ENCODE data around the gene CTSC. TPM values are rescaled to one million over a fixed set of nuclear protein-coding genes. Genes with fewer than 3 reads are reported as not detected.

CTSC gene
- total RNA-seq, 1 donor from 2014 or later, result 4.8 TPM

DNA sequence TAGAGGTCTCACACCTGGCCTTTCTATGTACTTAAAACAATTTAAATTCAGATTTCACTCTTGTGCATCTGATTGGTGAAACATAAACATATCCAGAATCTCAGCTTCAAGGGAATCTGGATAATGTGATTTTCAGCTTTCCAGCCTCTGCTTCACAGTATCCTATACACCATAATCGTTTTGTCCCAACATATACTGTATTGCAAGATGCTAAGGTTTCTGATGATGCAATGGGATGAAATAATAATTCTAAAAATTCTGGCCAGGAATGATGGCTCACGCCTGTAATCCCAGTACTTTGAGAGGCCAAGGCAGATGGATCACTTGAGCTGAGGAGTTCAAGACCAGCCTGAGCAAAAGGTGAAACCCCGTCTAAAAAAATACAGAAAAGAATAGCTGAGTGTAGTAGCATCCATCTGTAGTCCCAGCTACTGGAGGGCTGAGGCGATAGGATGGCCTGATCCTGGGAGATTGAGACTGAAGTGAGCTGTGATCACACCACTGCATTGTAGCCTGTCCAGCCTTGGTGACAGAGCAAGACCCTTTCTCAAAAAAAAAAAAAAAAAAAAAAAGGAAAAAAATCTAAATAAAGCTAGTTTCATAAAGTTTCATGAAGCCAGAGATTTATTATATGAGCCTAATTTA is 41.0 kb upstream of the CTSC start:
- TF ChIP-seq CTCF (IDR thresholded peaks at IDR 0.05), result no peak
- no peak overlapping the region for H3K27ac Mint-ChIP-seq (ENCODE audit: unreplicated experiment)
- no peaks in the 10 kb centered on the region for H3K4me1 Mint-ChIP-seq (ENCODE audit: low read depth)
- peaks cover 1% of the 10 kb centered on the region for H3K36me3 Mint-ChIP-seq (ENCODE audit: low read depth)
- no peak for DNase-seq (ENCODE audit: low spot score)
- no peaks in the 10 kb centered on the region for H3K9me3 Mint-ChIP-seq (ENCODE audit: low read depth)
- peaks cover 12% of the 10 kb centered on the region for H3K27me3 Mint-ChIP-seq (ENCODE audit: low read depth)
- H3K4me3 Mint-ChIP-seq (ENCODE audit: unreplicated experiment), result no peak overlapping the region

DNA sequence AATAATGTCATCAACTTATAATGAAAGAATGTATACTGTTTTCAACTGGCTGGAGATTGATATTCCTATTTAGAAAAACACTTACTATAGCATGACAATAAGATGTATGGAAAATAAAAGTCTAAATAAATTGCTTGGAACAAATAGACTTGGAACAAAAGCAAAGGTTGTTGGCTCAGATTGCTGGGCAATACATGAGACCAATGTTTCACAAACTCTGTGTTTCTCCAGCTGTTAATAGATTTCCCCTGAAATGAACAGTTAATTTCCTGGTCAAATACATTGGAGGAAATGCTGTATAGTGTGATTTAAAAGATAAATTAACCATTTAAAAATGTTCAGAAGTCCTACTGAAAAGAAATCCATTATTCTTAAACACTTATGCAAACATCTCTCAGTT is 40.1 kb upstream of the CTSC start:
- peaks cover 17% of the 10 kb centered on the region for H3K27me3 Mint-ChIP-seq (ENCODE audit: low read depth)

GRCh38 chr11:88377144-88377543 is 39.6 kb upstream of the CTSC start:
- H3K9me3 Mint-ChIP-seq (ENCODE audit: low read depth), result no peaks in the 10 kb centered on the region
- H3K27ac Mint-ChIP-seq (ENCODE audit: unreplicated experiment), result no peak overlapping the region
- no peak overlapping the region for H3K4me3 Mint-ChIP-seq (ENCODE audit: unreplicated experiment)
- TF ChIP-seq CTCF (IDR thresholded peaks at IDR 0.05), result no peak
- DNase-seq (ENCODE audit: low spot score), result no peak
- no peaks in the 10 kb centered on the region for H3K4me1 Mint-ChIP-seq (ENCODE audit: low read depth)
- peaks cover 19% of the 10 kb centered on the region for H3K27me3 Mint-ChIP-seq (ENCODE audit: low read depth)
- H3K36me3 Mint-ChIP-seq (ENCODE audit: low read depth), result peaks cover 1% of the 10 kb centered on the region

More for the DNA sequence above, 40.1 kb upstream of the CTSC start:
- H3K4me3 Mint-ChIP-seq (ENCODE audit: unreplicated experiment), result no peak overlapping the region
- H3K9me3 Mint-ChIP-seq (ENCODE audit: low read depth), result no peaks in the 10 kb centered on the region
- no peaks in the 10 kb centered on the region for H3K4me1 Mint-ChIP-seq (ENCODE audit: low read depth)
- H3K36me3 Mint-ChIP-seq (ENCODE audit: low read depth), result peaks cover 1% of the 10 kb centered on the region
- H3K27ac Mint-ChIP-seq (ENCODE audit: unreplicated experiment), result no peak overlapping the region
- no peak for TF ChIP-seq CTCF (IDR thresholded peaks at IDR 0.05)
- no peak for DNase-seq (ENCODE audit: low spot score)

DNA sequence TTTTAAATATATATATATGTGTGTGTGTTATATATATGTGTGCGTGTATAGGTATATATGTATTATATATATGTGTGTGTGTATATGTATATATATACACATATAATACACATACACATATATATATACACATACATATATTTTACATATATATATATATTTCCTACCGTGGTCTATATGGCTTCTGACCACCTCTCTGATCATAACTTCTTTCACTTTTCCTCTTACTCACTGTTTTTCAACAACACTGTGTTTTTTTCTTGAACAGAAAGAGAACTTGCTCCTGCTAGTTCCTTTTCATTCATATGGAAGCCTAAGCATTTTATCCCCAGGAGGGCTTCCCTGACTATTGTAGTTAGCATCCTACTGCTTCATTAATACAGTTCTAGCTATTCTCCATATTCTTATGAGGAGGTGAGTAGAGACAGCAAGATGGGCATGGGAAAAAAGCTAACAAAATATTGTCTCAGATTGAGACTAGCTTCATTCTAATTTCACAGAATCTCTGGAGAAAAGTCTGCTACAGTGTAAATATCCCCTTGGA is 38.5 kb upstream of the CTSC start:
- TF ChIP-seq CTCF (IDR thresholded peaks at IDR 0.05), result no peak
- H3K36me3 Mint-ChIP-seq (ENCODE audit: low read depth), result peaks cover 1% of the 10 kb centered on the region
- H3K27ac Mint-ChIP-seq (ENCODE audit: unreplicated experiment), result no peak overlapping the region
- H3K4me1 Mint-ChIP-seq (ENCODE audit: low read depth), result no peaks in the 10 kb centered on the region
- H3K27me3 Mint-ChIP-seq (ENCODE audit: low read depth), result peaks cover 28% of the 10 kb centered on the region
- no peaks in the 10 kb centered on the region for H3K9me3 Mint-ChIP-seq (ENCODE audit: low read depth)
- no peak for DNase-seq (ENCODE audit: low spot score)
- no peak overlapping the region for H3K4me3 Mint-ChIP-seq (ENCODE audit: unreplicated experiment)

DNA sequence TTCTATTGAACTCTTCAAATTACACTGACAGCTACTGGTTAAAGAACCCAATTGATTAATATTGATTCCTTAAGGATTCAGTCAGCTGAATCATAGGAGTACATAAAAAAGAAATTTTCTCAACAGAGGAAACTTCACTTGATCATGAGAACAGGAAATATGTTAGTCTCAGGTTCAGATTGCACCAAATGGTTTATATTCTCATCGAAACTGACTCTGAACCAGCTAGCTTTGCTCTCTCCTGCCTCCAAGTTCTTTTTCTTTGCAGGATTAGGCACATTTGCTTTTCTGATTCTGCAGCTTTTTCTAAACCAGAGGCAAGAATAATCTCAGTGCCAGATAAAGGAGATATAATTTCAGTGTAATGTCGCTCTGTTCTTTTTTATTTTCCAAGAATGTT is 33.2 kb upstream of the CTSC start:
- H3K9me3 Mint-ChIP-seq (ENCODE audit: low read depth), result no peaks in the 10 kb centered on the region
- H3K27me3 Mint-ChIP-seq (ENCODE audit: low read depth), result peaks cover 25% of the 10 kb centered on the region
- no peak overlapping the region for H3K4me3 Mint-ChIP-seq (ENCODE audit: unreplicated experiment)
- no peak for TF ChIP-seq CTCF (IDR thresholded peaks at IDR 0.05)
- no peak overlapping the region for H3K27ac Mint-ChIP-seq (ENCODE audit: unreplicated experiment)
- no peaks in the 10 kb centered on the region for H3K36me3 Mint-ChIP-seq (ENCODE audit: low read depth)
- DNase-seq (ENCODE audit: low spot score), result no peak
- H3K4me1 Mint-ChIP-seq (ENCODE audit: low read depth), result no peaks in the 10 kb centered on the region

Data from chondrocyte (in vitro differentiated cells).